ENCODE measurements around the gene RRP8. TPM values are rescaled to one million over a fixed set of nuclear protein-coding genes. Genes with fewer than 3 reads are reported as not detected.

Gene RRP8
- total RNA-seq (2022; extraction: Qiagen RNA extraction; ENCODE audit: low read depth) = 25.1 to 32.0 TPM (median 29.4 TPM) in 5 replicates

GRCh38 chr11:6603287-6604080 lies at the start of gene RRP8, which contains the start of gene ILK:
Gene RRP8, minus strand, starts transcription at chr11:6603616. Its CDS starts 114 bp downstream, at chr11:6603502.
Gene ILK, plus strand, starts transcription at chr11:6603774. Its CDS starts 498 bp downstream, at chr11:6604272.

GRCh38 chr11:6619004-6619745 lies 15.8 kb upstream of the RRP8 start, which contains the start of gene TPP1:
Gene TPP1, minus strand, starts transcription at chr11:6619422. Its CDS starts 22 bp downstream, at chr11:6619400.

GRCh38 chr11:6612213-6613041 lies 9.0 kb upstream of the RRP8 start, which contains the start of gene TAF10:
Gene TAF10, minus strand, starts transcription at chr11:6612216. Its CDS starts 27 bp downstream, at chr11:6612189.

Other genes starting within 250 kb of the RRP8 start
- 9.0 to 9.9 TPM (median 9.2 TPM) in 5 replicates for gene SMPD1, start 213.1 kb downstream of the RRP8 start, total RNA-seq (2022; extraction: Qiagen RNA extraction; ENCODE audit: low read depth)
- 16.0 to 18.8 TPM (median 18.2 TPM) in 5 replicates for gene APBB1, start 184.5 kb downstream of the RRP8 start, total RNA-seq (2022; extraction: Qiagen RNA extraction; ENCODE audit: low read depth)
- gene HPX, start 162.6 kb downstream of the RRP8 start, total RNA-seq (2022; extraction: Qiagen RNA extraction; ENCODE audit: low read depth) = 0.28 to 0.91 TPM (median 0.57 TPM) in 5 replicates
- gene TRIM3, start 129.7 kb downstream of the RRP8 start, total RNA-seq (2022; extraction: Qiagen RNA extraction; ENCODE audit: low read depth) = 13.6 to 20.3 TPM (median 17.9 TPM) in 5 replicates
- 55.1 to 58.2 TPM (median 57.8 TPM) in 5 replicates for gene ARFIP2, start 122.3 kb downstream of the RRP8 start, total RNA-seq (2022; extraction: Qiagen RNA extraction; ENCODE audit: low read depth)
- gene TIMM10B, start 122.1 kb downstream of the RRP8 start, total RNA-seq (2022; extraction: Qiagen RNA extraction; ENCODE audit: low read depth) = 32.6 to 37.6 TPM (median 35.3 TPM) in 5 replicates
- 2.3 to 3.3 TPM (median 3.0 TPM) in 5 replicates for gene DNHD1, start 106.3 kb downstream of the RRP8 start, total RNA-seq (2022; extraction: Qiagen RNA extraction; ENCODE audit: low read depth)
- gene ILK, start 158 bp upstream of the RRP8 start, total RNA-seq (2022; extraction: Qiagen RNA extraction; ENCODE audit: low read depth) = 102 to 117 TPM (median 112 TPM) in 5 replicates
- 155 to 277 TPM (median 228 TPM) in 5 replicates for gene TAF10, start 8.6 kb upstream of the RRP8 start, total RNA-seq (2022; extraction: Qiagen RNA extraction; ENCODE audit: low read depth)
- gene TPP1, start 15.8 kb upstream of the RRP8 start, total RNA-seq (2022; extraction: Qiagen RNA extraction; ENCODE audit: low read depth) = 40.6 to 49.2 TPM (median 44.8 TPM) in 5 replicates
- gene DCHS1, start 52.2 kb upstream of the RRP8 start, total RNA-seq (2022; extraction: Qiagen RNA extraction; ENCODE audit: low read depth) = 0.03 to 0.14 TPM (median 0.08 TPM) in 5 replicates
- gene MRPL17, start 79.7 kb upstream of the RRP8 start, total RNA-seq (2022; extraction: Qiagen RNA extraction; ENCODE audit: low read depth) = 93.1 to 110 TPM (median 101 TPM) in 5 replicates
- gene OR2AG2, start 168.4 kb upstream of the RRP8 start, total RNA-seq (2022; extraction: Qiagen RNA extraction; ENCODE audit: low read depth) = 0.03 TPM in 2 of 5 replicates, not detected in the others
- gene OR2AG1, start 179.4 kb upstream of the RRP8 start, total RNA-seq (2022; extraction: Qiagen RNA extraction; ENCODE audit: low read depth) = not detected in 5 replicates
- not detected in 5 replicates for gene OR6A2, start 196.1 kb upstream of the RRP8 start, total RNA-seq (2022; extraction: Qiagen RNA extraction; ENCODE audit: low read depth)
- not detected in 5 replicates for gene OR10A5, start 242.1 kb upstream of the RRP8 start, total RNA-seq (2022; extraction: Qiagen RNA extraction; ENCODE audit: low read depth)